Fibroblast of skin of abdomen (primary cell): ENCODE results near the gene OSBPL2.

Experiments
- DNase-seq: peaks from one replicate; pipeline ENCODE4 v3.0.0-alpha.2; 2013

OSBPL2 gene

DNA sequence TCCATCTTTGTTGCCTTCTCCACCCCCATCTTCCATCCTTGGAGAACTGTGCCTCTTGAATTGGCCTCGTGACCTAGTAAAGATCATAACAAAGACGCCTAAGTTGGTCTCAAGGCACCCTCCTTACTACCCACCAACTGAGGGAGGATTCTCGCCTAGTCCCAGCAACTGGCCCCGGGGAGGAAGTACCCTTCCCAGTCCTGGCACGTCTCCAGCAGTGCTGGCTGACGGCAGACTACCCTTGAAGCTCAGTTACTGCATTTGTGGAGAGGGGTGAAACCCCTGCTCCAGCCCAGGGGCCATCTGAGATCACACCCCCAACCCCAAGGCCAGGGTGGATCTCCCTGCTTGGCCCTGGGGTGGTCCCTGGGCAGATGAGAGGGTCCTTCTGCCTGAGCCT is 2.1 kb upstream of the OSBPL2 start:
- DNase-seq: no peak

DNA sequence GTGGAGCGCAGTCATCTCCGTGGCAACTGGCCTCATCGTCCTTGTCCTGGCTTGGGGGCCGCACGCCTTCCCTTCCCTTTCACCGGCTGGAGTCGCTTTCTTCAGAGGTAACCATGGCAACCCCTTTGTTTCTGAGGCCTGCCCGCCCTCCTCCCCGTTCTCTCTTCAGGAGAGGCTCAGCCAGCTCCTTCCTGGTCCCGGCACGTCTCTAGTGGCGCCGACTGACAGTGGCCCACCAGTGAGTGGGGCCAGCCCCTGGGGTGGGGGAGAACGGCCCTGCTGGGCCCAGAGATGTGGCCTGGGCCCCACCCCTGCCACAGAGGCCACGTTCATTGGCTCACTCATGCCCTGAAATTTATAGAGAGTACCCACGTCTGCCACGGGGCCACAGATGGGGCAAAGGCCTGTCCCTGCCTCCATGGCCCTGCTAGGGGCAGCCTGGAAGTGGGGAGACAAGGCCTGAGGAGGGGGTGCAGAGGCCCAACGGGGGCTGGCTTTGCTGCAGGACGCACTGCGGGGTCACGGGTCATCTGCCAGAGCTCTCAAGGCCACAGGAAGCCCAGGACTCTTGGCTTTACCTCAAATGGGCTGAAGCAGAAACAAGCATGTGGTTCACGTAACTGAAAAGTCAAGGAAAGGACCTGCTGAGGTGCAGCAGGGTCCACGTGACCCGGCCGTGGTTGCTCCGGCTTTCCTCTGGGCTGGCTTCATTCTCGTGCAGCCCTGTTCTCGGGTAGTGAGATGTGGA is 1.4 kb upstream of the OSBPL2 start:
- no peak for DNase-seq

DNA sequence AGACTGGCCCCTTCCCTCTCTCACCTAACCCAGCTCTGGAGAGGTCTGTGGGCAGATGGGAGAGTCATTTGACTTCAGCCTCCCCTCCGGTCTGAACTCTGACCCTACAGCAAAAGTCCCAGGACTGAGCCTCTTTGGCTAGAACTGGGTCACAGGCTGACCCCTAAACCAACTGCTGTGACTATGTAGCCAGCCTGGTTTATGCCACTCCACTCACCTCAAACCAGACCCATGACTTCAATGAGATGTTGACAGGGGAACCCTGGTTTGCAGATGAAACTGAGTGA is 864 bp upstream of the OSBPL2 start:
- no peak for DNase-seq

DNA sequence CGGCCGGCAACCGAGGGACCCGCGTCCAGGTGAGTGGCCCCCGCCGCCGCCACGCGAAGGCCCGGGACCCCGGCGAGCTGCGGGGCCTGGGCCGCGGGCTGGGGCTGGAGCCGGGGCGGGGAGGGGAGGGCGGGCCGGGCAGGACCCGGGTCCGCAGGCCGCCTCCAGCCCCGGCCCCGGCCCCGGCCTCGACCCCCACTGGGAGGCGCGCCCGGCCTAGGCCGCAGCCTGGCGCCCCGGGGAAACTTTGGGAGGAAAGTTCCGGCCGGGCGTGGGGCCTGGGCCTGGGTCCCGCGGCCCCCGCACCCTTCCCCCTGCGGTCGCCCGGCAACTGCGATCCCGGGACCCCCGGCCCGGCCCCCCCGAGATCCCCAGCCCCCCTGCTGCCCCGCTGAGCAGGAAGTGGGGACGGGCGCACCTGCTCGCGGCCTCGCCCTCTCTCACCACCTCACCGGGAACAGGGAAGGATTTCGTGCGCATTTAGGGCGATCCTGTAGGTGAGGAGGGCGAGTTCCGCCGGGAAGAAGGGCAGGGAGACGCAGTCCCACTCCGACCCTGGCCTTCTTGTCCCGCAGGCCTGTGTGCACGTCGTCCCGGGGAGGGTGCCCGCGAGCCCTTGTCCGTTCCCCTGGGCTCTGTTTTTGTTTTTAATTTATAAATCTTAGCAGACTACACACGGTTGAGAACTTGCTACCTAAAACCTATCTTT is 402 bp downstream of the OSBPL2 start:
- no peak for DNase-seq

DNA sequence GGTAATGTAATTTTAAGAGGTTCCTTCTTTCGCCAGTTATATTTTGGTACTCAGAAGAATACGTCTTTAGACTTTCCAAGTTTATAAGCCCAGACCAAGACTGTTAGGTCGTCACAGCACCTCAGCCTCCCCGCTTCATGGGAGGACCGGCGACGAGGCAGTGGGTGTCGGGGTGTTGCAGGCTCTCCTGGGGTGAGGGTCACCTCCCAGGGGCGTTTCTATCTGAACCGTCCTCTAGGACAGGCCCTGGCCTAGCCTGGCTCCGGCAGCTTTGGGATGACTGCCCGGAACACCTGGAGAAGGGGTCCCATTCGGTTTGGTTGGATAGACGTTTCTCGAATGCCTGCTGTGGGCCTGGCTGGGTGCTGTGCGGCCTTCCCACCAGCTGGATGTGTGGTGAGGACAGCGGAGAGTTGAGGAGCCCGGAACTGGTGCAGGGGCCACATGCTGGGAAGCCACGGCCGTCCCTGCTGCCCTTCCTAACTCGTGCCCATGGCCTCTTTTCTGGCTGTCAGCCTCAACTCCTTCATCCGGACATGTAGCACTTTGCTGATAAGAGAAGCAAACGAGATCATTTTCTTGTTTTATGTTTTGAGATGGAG is 1.1 kb downstream of the OSBPL2 start:
- DNase-seq: no peak

DNA sequence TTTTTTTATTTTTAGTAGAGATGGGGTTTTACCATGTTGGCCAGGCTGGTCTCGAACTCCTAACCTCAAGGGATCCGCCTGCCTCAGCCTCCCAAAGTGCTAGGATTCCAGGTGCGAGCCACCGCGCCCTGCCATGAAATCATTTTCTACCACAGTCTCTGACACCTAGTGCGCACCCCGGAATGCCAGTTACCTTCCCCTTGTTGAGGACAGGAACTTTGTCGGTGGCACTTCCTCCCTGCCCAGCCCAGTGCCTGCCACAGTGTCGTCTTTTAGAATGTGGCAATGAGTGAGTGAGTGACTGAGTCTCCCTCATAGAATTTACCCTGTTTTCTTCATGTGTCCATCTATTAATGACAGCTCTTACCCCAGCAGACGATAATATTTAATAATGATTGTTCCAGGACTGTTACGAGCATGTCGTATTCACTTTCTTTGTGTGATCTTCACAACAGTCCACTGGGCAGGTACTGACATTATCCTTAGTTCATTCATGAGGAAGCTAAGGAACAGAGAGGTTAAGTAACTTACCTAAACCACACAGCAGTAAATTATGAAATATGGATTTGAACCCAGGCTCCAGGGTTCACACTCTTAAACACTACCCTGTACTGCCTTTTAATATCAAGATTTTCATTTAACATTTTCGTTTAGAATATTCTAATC is 1.8 kb downstream of the OSBPL2 start:
- DNase-seq: no peak

DNA sequence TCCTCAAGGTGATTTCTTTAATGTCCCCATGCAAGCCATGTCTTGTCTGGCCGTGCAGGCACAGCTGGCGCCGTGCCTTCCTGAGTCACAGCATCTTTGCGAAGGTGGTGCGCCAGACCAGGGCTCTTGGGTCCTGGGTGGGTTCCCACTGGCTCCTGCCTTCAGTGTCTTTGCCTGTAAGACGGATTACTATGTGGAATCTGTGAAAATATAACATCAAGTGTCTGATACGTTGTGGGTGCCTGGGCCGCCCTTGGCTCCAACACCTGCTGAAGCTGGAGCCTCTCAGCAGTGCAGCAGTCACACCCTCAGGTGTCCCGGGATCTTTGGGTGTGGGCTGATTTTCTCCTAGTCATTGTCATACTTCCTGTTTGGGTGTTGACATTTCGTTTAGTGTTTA is 3.2 kb downstream of the OSBPL2 start:
- no peak for DNase-seq

DNA sequence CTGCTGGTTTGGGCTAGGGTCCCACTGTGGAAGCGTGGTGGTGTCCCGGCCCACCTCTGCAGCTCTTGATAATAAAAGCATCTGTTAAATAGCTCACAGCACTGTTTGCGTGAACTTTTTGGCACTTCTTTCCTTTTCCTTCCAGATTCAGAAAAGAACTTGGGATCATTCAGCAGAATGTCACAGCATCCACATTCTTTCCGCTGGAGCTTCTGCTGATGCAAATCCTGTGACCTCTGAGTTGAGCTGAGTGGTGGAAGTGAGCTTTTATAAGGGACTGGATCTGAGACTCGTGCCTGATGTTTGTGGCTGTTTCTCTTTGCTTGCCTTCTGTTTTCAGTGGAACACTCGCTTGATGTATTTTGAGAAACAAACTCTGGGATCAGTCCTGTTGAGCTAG is 3.9 kb downstream of the OSBPL2 start:
- no peak for DNase-seq

DNA sequence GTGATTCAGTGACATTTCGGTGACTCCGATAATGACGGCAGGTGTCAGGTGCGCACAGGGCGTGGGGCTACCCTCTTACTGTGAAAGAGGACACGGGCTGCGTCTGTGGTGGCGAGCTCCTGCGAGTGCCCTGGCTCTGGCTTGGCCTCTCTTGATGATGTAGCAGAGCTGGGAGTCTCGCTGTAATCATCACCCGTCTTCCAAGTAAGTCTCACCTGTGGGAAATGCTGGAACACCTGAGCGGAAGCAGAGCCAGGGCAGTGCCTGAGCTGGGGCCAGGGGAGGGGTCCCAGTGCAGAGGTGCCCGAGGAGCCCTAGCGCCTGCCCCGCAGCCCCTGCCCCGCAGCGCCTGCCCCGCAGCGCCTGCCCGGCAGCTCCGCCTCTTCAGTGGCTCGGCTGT is 4.8 kb downstream of the OSBPL2 start:
- DNase-seq: no peak

DNA sequence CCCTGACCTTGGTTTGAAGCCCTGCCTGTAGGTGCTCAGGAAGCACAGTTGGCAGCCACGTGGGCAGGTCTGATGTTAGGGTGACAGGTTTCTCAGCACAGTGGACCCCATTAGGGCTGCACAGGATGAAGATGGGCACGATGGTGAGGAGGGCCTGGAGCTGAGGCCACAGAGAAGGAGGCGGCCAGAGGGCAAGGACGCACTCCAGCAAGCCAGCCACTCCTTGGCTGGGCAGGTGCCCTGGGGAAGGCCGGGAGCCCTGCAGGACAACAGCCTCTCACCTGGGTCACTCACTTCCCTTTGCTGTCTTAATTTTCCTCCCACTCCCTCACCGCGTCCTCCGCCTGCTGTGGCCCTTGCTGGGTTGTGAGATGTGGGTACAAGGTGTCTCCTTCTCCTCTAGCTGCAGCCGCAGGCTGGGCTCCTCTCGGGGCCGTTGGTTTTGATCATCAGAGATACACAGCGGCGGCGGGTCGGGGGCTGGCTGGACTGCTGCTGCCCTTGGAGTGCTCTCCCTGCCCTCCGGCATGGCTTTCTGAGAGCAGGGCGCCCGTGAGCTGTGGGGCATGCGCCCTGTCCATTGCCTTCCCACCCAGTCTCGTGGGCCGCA is 5.7 kb downstream of the OSBPL2 start:
- DNase-seq: no peak

DNA sequence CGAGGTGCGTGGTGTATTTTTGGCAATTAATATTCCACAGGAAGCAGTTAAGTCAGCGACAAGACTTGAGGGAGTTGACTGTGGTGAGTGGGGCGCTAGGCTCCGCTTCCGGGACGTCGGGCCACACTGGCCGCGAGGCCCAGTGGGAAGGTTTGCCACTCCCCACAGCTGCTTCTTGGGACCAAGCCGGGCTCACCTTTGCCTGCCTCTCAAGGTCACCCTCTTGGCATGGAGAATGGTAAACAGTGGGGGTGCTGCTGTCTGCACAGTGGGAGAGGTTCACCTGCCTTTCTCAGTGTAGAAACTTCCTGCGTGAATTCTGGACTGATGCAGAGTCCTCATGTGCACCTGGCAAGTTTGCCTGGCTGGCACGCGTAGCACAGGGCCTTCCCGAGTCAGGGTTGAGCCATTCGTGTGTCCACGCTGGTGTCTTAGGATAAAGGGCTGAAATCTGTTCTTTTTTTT is 6.4 kb downstream of the OSBPL2 start:
- DNase-seq: no peak

DNA sequence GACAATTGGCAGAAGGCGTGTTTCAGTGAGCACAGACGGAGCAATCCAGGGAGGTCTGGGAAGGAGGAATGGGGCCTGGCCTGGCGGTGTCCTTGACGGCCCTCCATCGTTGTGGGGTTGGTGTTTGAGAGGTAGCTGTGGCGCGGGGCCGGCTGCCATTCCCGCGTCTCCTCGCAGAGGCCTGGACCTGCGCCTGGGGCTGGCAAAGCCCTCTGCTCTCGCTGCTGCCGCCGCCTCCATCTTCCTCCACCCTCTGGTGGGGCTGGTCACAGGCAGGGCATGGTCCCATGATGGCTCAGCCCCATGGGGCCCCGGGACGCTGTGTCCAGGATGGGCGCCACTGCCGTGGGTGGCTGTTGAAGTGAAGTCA is 7.6 kb downstream of the OSBPL2 start:
- no peak for DNase-seq

DNA sequence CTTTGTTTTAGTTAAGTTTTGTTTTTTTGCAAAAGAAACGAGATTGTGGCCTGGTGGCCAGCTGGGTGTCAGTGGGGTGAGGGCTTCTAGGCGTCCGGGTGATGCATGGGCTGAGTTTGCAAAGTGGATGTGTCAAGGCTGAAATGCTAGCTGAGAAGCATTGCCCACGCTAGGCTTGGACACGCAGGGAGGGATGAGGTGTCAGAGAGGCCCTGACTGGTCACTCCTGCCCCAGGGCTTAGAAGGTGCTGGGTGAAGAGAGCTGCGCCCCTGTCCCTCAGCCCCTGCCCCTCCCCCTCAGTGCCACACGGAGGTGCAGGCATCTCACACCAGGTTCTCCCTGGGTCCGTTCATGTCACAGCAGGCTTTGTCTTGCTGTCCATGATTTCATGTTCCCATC is 8.1 kb downstream of the OSBPL2 start:
- no peak for DNase-seq

DNA sequence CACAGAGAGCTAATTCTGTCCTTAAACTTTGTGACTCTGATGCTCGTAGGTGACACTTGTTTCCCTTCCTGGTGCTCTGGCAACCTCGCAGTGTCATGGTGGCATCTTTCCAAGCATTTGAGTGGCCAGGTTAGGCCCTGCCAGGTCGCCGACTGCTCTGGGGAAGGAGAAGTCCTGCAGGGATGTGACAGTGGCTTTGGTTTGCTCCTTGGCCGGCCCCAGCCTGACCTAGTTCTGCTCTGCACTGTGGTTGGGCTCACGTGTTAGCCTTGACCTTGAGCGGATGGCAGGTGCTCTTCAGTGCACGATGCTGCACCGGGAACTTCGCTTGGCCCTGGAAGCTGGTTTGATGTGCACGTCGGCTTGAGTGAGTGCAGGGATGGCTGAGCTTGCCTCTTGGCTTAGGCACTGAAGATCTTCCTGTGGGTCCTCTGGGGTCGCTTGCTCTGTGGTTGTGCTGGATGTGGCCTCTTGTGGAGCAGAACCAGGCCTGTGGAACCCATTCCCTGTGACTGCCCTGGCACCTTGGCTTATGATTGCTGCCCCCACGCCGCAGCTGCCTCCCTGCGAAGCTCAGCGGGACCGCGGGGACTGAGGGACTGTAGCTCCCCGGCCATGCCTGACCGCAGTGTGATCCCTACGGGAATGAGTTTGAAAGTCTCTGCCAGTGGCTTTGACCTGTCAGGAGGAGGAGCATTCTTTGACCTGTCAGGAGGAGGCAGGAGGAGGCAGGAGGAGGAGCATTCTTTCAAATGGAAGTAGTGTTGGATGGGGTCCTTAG is 8.7 kb downstream of the OSBPL2 start:
- DNase-seq: no peak

DNA sequence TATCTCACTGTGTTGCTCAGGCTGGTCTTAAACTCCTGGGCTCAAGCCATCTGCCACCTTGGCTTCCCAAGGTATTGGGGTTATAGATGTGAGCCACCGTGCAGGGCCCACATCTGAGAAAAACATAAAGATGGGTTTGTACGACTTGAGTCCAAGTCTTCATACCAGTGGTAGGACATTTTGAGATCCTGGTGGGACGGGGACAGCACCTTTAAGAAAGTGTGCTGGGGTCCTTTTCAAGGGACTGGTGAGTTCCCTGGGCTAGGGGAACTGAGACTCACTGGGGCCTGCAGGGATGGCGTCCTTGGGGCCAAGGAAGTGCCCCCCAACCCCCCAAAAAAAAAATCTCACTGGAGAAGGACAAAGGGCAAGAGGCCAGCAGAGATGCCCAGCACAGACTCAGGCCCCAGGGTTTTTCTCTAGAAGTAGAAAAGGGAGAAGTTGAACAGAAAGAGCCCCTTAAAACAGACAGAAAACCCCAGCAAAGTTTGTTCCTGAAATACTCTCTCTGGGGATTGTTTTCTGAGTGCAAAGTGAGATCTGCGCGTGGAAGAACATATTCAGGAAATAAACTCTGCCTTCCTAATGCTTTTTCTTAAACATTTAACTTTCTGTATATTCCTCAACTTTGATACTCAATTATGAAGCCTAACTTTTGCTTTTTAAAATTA is 10.7 kb downstream of the OSBPL2 start:
- no peak for DNase-seq

DNA sequence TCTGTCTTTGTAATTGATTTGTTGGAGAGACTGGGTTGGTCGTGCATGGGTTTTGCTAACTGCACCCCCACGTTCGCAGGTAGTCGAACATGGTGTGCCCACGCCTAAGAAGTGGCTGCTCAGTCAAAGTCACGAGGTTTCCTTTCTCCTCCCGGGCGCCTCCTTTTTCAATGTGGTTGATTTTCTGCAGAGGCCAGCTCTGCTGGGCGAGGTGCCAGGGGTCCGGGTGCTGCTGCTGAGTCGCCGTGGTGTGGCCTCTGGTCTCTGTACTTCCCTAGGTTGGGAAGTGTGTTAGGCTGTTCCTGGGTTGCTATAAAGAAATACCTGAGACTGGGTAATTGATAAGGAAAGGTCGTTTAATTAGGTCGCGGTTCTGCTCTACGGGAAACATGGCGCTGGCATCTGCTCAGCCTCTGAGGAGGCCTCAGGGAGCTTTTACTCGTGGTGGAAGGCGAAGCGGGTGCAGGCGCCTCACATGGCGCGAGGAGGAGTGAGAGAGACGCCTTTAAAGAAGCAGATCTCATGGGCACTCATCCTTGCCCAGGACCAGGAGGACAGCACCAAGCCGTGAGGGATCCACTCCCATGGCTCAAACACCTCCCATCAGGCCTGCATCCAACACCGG is 14.1 kb downstream of the OSBPL2 start:
- DNase-seq: peak; percentile 10

DNA sequence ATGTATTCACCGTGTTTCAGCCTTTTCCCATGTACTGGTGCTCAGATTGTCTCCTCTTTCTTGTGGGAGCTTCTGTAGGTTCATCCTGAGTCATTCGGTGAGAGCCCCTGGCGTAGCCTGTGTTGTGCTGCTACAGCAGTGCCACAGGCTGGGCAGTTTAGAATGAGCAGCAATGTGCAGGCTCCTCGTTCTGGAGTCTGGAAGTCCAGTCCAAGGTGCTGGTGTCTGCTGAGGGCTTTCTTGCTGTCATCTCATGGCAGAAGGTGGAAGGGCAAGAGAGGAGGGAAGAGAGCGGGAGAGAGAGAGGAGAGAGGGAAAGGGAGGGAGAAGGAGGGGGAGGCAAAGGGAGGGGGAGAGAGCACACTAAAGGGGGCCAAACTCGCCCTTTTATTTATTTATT is 15.1 kb downstream of the OSBPL2 start:
- DNase-seq: no peak

DNA sequence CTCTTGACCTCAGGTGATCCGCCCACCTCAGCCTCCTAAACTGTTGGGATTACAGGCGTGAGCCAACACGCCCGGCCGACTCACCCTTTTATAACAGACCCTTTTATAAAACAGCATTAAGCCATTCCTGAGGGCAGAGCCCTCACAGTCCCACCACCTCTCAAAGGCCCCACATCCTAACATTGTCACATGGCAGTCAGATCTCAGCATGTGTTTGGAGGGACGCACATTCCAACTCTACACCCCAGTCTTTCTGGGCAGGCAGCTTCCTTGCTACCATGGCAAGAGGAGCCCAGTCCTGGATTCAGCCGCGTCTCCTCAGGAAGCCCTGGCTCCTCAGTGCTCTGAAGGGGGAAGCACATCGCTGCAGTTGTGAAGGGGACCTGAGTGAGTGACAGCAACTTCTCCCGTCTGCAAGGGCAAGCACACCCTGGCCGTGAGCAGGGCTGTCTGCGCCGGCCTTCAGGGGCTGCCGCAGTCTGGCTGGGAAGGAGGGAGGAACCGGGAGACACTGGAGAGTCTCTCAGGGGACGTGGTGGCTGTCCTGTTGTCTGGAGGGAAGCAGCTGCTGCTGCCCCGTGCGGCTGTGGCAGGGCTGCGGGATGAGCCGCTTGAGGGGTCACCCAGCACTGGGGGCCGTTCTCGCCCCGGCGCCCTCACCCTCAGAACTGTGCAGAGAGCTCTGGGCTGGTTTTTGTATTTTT is 15.9 kb downstream of the OSBPL2 start:
- no peak for DNase-seq

DNA sequence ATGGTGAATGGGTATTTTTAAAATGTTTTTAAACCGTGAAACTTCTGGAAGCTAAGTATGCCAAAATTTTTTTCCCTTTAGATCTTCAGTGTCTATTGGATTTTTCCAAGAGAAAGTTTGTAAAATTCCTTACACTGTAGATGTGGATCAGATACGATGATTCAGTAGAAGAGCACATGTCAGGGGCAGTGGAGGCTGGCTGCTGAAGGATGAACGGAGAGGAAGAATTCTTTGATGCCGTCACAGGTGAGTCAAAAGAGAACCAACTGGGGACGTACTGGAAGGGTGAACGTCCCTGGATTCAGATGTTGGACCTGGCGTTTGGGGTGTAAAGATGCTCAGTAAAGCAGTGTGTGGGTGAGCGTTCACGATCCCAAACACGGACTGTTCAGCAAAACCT is 17.7 kb downstream of the OSBPL2 start:
- no peak for DNase-seq

DNA sequence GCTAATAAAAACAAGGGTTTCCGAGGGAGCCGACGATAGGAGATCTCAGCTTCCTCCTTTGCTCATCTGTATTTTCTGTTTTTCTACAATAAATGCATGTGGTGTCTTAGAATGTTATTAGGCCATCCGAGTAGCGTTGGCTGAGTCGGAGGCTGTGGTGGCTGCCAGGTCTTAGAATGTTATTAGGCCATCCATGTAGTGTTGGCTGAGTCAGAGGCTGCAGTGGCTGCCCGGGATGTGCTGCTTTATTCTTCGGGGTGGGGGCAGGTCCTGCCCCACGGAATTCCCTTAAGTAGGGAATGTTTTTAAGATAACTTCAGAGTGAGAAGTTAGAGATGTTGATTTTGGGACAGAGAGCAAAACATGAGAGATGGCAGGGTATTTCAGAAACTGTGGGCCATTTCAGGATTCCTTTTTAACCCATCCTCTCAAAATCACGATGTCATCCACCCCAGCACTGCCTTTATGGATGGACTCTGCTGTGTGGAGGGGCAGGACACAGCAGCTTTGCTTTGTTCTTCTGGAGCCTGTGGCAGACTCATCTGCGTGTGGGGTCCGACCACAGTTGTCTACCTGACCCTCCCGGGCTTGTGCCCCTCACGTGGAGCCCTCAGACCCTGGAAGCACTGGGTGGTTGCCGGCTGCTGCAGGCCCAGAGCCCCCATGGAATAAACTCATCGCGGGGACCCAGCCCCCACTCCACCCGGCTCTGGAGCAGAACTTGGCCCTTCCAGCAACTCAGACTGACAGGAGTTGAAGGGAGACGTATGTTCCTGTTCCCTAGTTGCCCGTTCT is 20.4 kb downstream of the OSBPL2 start:
- DNase-seq: peak; percentile 65
